ENCODE data around the gene KRCC1. TPM values are rescaled to one million over a fixed set of nuclear protein-coding genes. Genes with fewer than 3 reads are reported as not detected.
"Not testable (repeated sequence)": the region's sequence is repeated elsewhere in the genome, so short reads cannot be mapped to it uniquely, and the experiment has no call there.

KRCC1 gene
- total RNA-seq, 1 donor from 2014 or later: 22.2 TPM

DNA sequence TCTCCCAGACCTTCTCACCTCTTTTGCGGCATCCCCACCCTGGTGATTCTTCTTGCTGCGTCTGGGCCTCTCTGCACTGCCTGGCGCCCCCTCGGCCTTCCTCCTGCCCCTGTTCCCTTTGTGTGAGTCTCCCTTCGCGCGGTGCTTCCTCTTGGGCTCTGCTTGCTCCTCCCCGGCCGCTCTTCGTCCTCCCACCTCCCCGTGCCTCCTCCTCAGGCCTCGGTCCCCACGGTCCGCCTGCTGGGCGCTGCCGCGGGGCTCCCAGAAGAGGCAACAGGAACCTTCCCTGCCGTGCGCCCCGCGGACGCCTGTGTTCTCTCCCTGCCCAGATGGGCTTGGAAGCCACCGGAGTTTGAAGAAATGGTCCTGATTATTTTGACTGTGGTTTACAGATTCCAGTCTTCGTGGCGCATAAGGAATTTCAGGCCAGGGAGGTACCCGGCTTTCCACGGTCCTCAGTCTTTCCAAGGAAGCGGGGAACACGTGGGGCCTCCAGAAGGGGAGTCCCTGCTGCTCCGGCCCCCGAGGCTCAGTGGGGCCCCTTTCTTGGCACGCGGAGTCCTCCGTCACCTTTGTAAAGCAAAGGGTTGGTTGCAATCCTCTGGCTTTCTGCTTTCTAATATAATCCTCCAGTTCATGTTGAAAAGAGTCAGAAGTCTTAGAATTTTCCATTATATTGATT is 52.4 kb downstream of the KRCC1 start:
- intact Hi-C loops (cut with micrococcal nuclease): no loop called here

DNA sequence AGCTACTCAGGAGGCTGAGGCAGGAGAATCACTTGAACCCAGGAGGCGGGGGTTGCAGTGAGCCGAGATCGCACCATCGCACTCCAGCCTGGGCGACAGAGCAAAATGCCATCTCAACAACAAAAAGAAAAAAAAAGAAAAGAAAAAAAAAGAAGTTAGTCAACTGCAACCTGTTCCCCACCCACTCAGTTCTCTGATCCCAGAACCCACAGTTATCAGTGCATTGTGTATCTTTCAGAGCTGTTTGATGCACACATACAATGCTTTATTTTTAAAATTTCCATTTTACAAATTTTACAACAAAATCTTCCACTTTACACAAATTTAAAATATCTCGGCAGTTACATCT is 53.2 kb downstream of the KRCC1 start:
- intact Hi-C loops (cut with micrococcal nuclease): no loop called here

GRCh38 chr2:88000474-88000873 is 55.1 kb downstream of the KRCC1 start:
- intact Hi-C loops (cut with micrococcal nuclease): not testable (repeated sequence)

GRCh38 chr2:87996570-87996969 is 59.0 kb downstream of the KRCC1 start:
- intact Hi-C loops (cut with micrococcal nuclease): no loop called here

DNA sequence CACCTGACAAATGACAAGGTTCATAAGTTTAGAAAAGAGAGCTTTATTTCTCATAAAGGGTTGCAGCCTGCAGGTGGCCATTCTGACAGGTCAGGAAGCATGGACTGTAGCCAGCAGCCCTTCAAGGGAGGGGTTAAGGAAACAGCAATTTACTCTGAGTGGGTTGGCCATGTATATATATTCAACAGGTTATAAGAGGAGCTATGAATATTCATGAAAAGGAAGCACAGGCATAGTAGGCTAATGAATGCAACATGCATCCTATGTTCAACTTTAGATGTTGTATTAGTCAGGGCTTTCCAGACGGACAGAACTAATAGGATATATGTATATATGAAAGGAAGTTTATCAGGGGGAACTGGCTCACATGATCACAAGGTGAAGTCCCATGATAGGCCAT is 59.8 kb downstream of the KRCC1 start:
- intact Hi-C loops (cut with micrococcal nuclease): no loop called here

GRCh38 chr2:87994304-87994850 is 61.2 kb downstream of the KRCC1 start:
- intact Hi-C loops (cut with micrococcal nuclease): not testable (repeated sequence)

GRCh38 chr2:87992569-87992968 is 63.0 kb downstream of the KRCC1 start:
- intact Hi-C loops (cut with micrococcal nuclease): not testable (repeated sequence)

DNA sequence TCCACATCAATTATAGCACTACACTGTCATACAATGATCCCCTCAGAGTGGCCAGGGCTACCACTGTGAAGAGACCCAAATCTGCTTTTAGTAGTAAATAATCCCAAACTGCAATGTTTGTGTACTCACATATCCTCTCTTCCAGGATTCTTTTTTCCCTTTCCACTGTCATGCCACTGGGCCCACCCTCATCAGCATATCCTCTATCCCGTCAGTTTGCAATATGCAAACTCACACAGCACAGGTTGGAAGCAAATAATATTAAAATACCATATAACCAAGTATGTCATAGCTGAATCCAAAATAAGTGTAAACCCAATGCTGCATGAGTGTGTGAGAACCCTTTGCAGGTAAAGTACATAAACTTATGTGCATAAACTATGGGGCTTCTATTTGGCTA is 68.1 kb downstream of the KRCC1 start:
- intact Hi-C loops (cut with micrococcal nuclease): not testable (repeated sequence)

DNA sequence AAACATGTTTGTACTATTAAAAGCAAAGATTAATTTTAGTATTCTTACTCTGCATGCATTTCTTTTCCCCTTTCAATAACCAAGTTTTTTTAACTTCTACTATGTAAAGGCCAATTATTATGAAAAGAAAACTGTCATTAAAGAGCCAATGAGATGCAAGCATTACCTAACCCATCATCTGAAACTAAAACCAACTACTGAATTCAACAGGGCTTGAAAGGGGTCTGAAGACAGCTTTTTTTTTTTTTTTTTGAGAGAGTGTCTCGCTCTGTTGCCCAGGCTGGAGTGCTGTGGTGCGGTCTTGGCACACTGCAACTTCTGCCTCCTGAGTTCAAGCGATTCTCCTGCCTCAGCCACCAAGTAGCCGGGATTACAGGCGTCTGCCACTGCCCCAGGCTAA is 69.7 kb downstream of the KRCC1 start:
- intact Hi-C loops (cut with micrococcal nuclease): not testable (repeated sequence)

GRCh38 chr2:87981182-87981581 is 74.4 kb downstream of the KRCC1 start:
- intact Hi-C loops (cut with micrococcal nuclease): not testable (repeated sequence)

Other genes with a start within 250 kb of the KRCC1 start
- 2.2 and 2.5 TPM in 2 replicates for gene RGPD2, start 230.0 kb downstream of the KRCC1 start, total RNA-seq
- 22.6 and 24.3 TPM in 2 replicates for gene RNU2-63P, start 39.2 kb downstream of the KRCC1 start, total RNA-seq
- gene SMYD1, start 12.0 kb upstream of the KRCC1 start, total RNA-seq: not detected in 2 replicates
- not detected in 2 replicates for gene FABP1, start 72.3 kb upstream of the KRCC1 start, total RNA-seq
- gene THNSL2, start 114.6 kb upstream of the KRCC1 start, total RNA-seq: 0.14 TPM in 1 of 2 replicates, not detected in the other